Femur (tissue), 1 donor: ENCODE measurements around the gene AJM1.
A peak's percentile ranks its signal among the peaks of the same experiment; 100 is the strongest.

Experiments used
- DNase-seq: peaks from one replicate; pipeline ENCODE4 v3.0.0-alpha.2; 2017

Gene AJM1

GRCh38 chr9:136845465-136846260, 3.4 kb downstream of the AJM1 start:
- DNase-seq, result no peak

DNA sequence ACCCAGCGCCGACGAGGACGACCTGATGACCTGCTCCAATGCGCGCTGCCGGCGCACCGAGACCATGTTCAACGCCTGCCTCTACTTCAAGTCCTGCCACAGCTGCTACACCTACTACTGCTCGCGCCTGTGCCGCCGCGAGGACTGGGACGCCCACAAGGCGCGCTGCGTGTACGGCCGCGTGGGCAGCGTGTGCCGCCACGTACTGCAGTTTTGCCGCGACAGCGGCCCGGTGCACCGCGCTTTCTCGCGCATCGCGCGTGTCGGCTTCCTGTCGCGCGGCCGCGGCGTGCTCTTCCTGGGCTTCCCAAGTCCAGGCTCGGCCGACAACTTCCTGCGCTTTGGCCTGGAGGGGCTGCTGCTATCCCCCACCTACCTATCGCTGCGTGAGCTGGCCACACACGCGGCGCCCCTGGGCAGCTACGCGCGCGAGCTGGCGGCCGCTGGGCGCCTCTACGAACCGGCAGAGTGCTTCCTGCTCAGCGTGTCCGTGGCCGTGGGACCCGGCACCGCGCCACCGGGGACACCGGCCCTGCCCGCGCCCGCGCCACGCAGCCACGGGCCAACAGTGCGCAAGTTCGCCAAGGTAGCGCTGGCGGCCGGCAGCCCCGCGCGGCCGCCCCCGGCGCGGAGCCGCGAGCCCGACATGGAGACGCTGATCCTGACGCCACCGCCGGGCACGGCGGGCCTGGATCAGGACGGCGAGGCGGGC, 4.3 kb downstream of the AJM1 start:
- no peak for DNase-seq

DNA sequence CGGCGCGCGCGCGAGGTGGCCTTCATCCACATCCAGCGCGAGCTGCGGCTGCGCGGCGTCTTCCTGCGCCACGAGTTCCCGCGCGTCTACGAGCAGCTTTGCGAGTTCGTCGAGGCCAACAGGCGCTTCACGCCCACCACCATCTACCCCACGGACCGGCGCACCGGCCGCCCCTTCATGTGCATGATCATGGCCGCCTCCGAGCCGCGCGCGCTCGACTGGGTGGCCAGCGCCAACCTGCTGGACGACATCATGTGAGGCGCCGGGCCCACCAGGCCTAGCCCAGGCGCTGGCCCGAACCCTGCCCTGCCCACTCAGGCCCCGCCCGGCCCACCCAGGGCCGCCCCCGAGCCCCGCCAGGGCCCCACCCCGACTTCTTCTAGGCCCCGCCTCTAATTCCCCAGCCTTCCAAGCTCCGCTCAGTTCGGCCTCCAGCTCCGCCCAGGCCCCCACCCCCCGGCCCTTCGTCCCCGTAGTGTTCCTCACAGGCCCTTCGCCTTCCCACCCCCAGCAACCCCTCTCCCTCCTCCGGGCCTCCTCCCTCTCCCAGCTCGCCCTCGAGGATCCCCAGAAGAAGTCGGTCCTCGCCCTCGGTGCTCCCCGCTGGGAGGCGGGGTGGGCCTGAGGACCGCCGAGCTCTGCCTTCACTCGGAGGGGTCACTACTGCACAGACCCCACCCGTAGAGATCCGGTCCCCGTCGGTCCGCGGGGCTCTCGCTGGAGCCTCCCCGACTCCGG, 5.0 kb downstream of the AJM1 start:
- DNase-seq, result peak; percentile 87

- DNase-seq, result peak; percentile 90
These were observed 5.6 kb downstream of the AJM1 start for GRCh38 chr9:136847826-136848392.

DNA sequence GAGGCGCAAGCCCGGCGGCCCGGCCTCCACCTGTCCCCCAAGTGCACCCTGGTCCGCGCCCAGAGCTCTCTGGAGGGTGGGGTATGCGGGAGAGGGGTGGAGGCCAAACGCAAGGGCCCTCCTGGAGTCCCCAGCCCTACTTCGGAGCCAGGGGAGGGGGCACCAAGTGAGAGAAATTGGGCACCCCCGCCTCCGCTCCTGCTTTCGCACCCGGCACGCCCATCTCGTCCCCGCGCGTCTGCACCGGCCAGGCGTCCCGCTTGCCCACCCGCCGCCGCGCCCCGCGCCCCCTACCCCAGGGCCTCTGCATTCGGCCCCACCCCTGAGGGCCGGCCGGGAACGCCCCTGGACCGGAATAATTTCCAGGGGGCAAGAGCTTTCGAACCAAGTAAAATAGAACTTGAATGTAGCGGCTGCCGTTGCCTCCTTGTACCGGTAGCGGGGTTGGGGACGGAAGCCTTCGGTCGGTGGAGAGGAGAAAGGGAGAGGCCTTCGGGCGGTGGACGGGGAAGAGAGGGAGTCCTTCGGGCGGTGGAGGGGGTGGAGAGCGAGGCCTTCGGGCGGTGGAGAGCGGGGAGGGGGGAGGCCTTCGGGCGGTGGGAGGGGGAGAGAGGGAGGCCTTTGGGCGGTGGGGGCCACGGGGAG, 6.2 kb downstream of the AJM1 start:
- peak; percentile 69 for DNase-seq

- peak; percentile 99 for DNase-seq
These were observed 7.0 kb downstream of the AJM1 start, which contains the start of gene PHPT1 for GRCh38 chr9:136849038-136849959. Gene PHPT1 (plus strand): TSS chr9:136849409. CDS start chr9:136849431, 22 bp downstream.

DNA sequence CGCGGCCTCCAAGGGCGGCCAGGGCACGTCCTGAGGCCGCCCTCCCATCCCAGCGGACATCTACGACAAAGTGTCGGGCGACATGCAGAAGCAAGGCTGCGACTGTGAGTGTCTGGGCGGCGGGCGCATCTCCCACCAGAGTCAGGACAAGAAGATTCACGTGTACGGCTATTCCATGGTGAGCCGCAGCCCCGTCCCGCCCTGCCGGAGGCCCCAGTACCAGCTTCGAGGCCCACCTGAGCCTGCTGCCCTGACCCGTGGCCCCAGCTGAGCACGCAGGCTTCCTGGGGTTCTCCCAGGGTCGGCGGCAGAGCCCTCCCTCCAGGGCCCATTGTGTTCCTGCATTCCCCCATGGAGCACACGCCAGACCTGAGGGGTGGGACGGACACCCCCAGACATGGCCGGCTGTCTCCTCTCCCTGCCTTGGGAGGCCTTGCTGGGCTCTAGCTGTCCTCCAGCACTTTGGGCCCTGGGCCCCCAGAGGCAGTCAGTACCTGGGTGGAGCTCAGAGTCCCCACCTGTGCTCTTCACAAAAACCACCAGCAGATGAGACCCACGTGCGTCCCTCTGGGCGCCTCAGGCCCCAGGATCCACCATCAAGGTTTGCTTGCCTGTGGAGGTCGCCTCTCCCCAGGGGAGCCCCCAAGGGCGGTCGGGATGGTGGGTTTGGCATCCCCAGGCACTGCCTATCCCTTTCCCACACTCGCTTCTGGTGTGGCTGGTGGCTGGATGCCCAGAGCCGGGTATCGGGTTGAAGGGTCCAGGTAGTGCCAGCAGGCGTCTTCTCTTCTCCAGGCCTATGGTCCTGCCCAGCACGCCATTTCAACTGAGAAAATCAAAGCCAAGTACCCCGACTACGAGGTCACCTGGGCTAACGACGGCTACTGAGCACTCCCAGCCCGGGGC, 7.9 kb downstream of the AJM1 start:
- DNase-seq, result peak; percentile 56

DNA sequence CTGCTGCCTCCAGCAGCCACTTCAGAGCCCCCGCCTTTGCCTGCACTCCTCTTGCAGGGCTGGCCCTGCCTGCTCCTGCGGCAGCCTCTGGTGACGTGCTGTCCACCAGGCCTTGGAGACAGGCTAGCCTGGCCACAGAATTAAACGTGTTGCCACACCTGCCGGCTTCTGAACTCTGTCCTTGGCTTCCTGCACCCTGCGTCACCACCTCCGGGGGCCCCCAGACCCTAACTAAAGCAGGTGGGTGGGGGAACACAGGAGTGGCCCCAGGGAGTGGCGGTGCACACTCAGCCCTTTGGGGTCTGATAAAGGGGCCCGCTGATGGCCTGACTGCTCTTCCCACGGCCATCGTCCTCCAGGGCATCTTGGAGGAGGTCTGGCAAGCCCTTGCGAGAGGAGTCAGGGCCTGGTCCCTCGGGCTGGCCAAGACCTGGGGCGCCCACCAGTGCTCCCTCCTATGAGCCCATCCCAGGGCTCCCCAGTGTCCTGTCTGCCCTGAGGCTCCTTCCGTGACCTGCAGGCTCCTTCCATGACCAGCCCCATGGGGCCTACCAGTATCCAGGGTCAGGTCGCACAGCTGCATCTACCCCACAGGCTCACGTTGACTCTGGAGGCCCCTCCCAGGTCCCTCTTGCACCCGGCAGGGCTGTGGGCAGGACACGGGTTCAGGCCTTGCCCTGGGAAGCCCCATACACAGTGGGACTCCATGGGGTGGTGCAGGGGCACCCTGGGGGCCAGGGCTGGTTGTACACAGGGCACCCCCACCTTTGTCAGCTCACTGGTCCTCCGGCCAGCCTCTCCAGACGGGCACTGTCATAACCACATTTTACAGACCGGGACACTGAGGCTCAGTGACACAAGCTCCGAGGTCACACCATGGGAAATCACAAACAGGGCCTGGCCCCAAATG, 8.8 kb downstream of the AJM1 start:
- DNase-seq, result peak; percentile 31

GRCh38 chr9:136851941-136852663, 9.8 kb downstream of the AJM1 start, which contains the start of gene MAMDC4:
Gene MAMDC4 (plus strand): TSS chr9:136852346. CDS start chr9:136852417, 71 bp downstream.
- peak; percentile 26 for DNase-seq

GRCh38 chr9:136852664-136853595, 10.7 kb downstream of the AJM1 start:
- DNase-seq, result peak; percentile 33

- no peak for DNase-seq
These were observed 11.4 kb downstream of the AJM1 start for GRCh38 chr9:136853596-136854112.

GRCh38 chr9:136854113-136854841, 12.0 kb downstream of the AJM1 start:
- DNase-seq, result peak; percentile 33

- peak; percentile 22 for DNase-seq
These were observed 12.7 kb downstream of the AJM1 start for GRCh38 chr9:136854842-136855460.

GRCh38 chr9:136855461-136856078, 13.3 kb downstream of the AJM1 start:
- no peak for DNase-seq

- DNase-seq, result no peak
These were observed 13.8 kb downstream of the AJM1 start for GRCh38 chr9:136856079-136856476.
